Heart left ventricle (tissue), 13 donors: ENCODE measurements around the gene IGF1R.

Experiments used
- POLR2A ChIP-seq, 2 donors: fragments of 450-650 bp; IDR thresholded peaks; one replicate each; pipeline ENCODE4 v1.6.1; 2017; ENCODE audit warnings: antibody characterized with exemption in 2 of 2, mild to moderate bottlenecking in 2 of 2, moderate library complexity in 2 of 2
- TF ChIP-seq, protein P1 (sequence below), 12 donors: fragments of 200-600 bp; sonication (generic) in 4 of 12; IDR thresholded peaks; one replicate each; pipeline versions ENCODE4 v1.5.0 to v1.8.0; 2018 to 2022; ENCODE audit warnings: antibody characterized with exemption in 12 of 12, mild to moderate bottlenecking in 5 of 12
- donor health status: ischemic (EF 13 %, LVEDD 7.1; RV severe dilation, severe dysfunction).
- donor health status: DM: no; HTN: yes; CAD: no.
- donor health status: DM: no; HTN: no; CAD: no.
- donor health status: ischemic (EF 25% LVEDD 6.9; RV normal size, moderate dysfunction).
- donor health status: ischemic (EF 25% LVEDD 5.7; RV mildly dilated, moderate dysfunction).
- donor health status: ischemic (EF 35%, LVEDD 5.7; RV mildly dilated, moderate dysfunction).
- donor health status: nonischemic (EF 11% LVEDD 7.7; RV severe dilation, severe dysfunction).
- donor health status: DM: yes; HTN: yes; CAD: no.
- donor health status: PGD.
- donor health status: ischemic (EF 29% LVEDD 5.4; RV normal size, mild dysfunction).
- donor health status: nonischemic (EF 23%, LVEDD 6.1; RV moderate dilation, normal function).

DNA sequence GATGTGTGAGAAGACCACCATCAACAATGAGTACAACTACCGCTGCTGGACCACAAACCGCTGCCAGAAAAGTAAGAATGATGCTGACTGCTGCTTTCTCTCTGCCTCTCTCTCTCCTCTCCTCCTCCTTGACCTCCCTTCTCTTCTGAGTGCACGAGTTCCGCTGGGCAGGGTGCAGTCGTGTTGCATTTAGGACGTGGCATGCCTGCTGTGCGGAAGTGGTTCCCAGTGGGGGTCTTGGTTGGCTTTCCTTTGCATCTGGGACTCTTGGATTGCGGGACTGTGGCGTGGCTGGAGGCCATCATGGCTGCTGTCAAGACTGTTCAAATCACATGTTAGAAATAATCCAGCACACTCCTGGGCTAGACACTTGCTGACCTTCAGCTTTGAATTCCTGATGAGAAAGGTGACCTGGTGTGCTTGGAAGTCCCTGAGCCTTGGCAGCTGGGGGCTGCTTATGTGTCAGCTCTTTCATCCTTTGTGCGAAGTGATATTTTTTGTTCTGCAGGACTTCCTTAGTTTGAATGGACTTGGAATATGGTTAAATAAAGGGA, 59.8 kb downstream of the IGF1R start:
- no peak for TF ChIP-seq POLR2A (IDR thresholded peaks at IDR 0.05)
- TF ChIP-seq, protein P1, sequence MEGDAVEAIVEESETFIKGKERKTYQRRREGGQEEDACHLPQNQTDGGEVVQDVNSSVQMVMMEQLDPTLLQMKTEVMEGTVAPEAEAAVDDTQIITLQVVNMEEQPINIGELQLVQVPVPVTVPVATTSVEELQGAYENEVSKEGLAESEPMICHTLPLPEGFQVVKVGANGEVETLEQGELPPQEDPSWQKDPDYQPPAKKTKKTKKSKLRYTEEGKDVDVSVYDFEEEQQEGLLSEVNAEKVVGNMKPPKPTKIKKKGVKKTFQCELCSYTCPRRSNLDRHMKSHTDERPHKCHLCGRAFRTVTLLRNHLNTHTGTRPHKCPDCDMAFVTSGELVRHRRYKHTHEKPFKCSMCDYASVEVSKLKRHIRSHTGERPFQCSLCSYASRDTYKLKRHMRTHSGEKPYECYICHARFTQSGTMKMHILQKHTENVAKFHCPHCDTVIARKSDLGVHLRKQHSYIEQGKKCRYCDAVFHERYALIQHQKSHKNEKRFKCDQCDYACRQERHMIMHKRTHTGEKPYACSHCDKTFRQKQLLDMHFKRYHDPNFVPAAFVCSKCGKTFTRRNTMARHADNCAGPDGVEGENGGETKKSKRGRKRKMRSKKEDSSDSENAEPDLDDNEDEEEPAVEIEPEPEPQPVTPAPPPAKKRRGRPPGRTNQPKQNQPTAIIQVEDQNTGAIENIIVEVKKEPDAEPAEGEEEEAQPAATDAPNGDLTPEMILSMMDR (IDR thresholded peaks at IDR 0.05): no peak
